Pancreas (tissue), 10 donors: ENCODE data around the gene MST1R. TPM values are rescaled to one million over a fixed set of nuclear protein-coding genes. Genes with fewer than 3 reads are reported as not detected.
"Not testable (repeated sequence)": the region's sequence is repeated elsewhere in the genome, so short reads cannot be mapped to it uniquely, and the experiment has no call there.

Experiments used
- ATAC-seq, 4 donors: fragments of 200-7000 bp; cut with Tn5 transposase; one replicate each; pipeline versions ENCODE4 v1.8.0 to v1.9.1; 2020; ENCODE audit warnings: mild to moderate bottlenecking in 4 of 4, moderate library complexity in 4 of 4
- DNase-seq, 6 donors: peaks; one replicate each; pipeline ENCODE4 v3.0.0-alpha.2; 2020
- FAIRE-seq: peaks from 2 replicates; lab custom pipeline; 2012; peaks lifted over from hg19 to GRCh38; lab: Jason Lieb, UNC
- H3K27ac ChIP-seq, 4 donors: fragments of 200-600 bp; sonication (generic); 1 replicate in 3 of 4; 2 replicates in 1 of 4; pipeline versions ENCODE4 v1.5.0 to v1.8.0; 2020
- H3K27me3 ChIP-seq, 4 donors: fragments of 200-600 bp; one replicate each; pipeline ENCODE4 v1.8.0; 2021
- H3K36me3 ChIP-seq, 3 donors: fragments of 200-600 bp; sonication (generic) in 1 of 3; one replicate each; pipeline versions ENCODE4 v1.5.0 to v1.8.0; 2020 to 2021
- H3K4me1 ChIP-seq, 3 donors: fragments of 200-600 bp; one replicate each; pipeline ENCODE4 v1.8.0; 2021
- H3K4me3 ChIP-seq, 4 donors: fragments of 200-600 bp; sonication (generic) in 2 of 4; one replicate each; pipeline versions ENCODE4 v1.5.0 to v1.8.0; 2020 to 2021
- H3K9me3 ChIP-seq, 4 donors: fragments of 200-600 bp; one replicate each; pipeline ENCODE4 v1.8.0; 2021
- CTCF ChIP-seq, 4 donors: fragments of 200-600 bp; sonication (generic) in 3 of 4; IDR thresholded peaks; one replicate each; pipeline versions ENCODE4 v1.5.0 to v1.8.0; 2021; ENCODE audit warnings: antibody characterized with exemption in 4 of 4
- WGBS, 2 donors: extraction: QIAGEN DNeasy Blood & Tissue Kit; methylation state at CpG; one replicate each; pipeline ENCODE4 v1.1.7; 2013; 5-methylcytosine and 5-hydroxymethylcytosine counted together
- intact Hi-C, 3 donors: fragments of 100-400 bp; cut with DNase I; formaldehyde crosslinking; loops; one replicate each; pipeline versions ENCODE4 v1.11.1 to v1.14.2; 2022
- polyA plus RNA-seq, 2 donors: library from polyadenylated mRNA; stranded (reverse); fragments of 200-250 nt; gene quantifications; one replicate each; pipeline ENCODE4 v1.2.3, GENCODE V29; 2013
- total RNA-seq, 6 donors: library from RNA; stranded (reverse); fragmentation: NEBNext Ultra II Directional in 4 of 6; extraction: Animal tissue kit (Norgen Biotek cat#: 25700) in 4 of 6; gene quantifications; one replicate each; pipeline versions ENCODE4 v1.2.1 to v1.2.4, GENCODE V29; 2021 to 2023
- donor health status: healthy with polysubstance abuse.
- donor health status: DM: no; HTN: no; CAD: no; lungs with moderate emphysema.
- donor health status: DM: no; HTN: no; CAD: no.
- donor health status: control.
- donor health status: control.
- donor health status: Bipolar disorder and iron deficiency.
- donor health status: DM: yes; HTN: yes; CAD: no.
- donor health status: DM: no; HTN: no; CAD: no.
- donor health status: DM: no; HTN: no; CAD: no.
- donor health status: DM: yes; HTN: yes; CAD: no.

Gene MST1R
- total and polyA plus RNA-seq, 8 donors = 4.9 to 14.7 (median 7.0) TPM

- ATAC-seq (no peak), FAIRE-seq (no peak), DNase-seq (no peak)
- H3K4me1 ChIP-seq = peaks cover 0 to 4% (median 0%) of the 10 kb centered on the region in 3 donors
- H3K36me3 ChIP-seq = no peaks in the 10 kb centered on the region
- intact Hi-C loops = no loop called here
- no peaks in the 10 kb centered on the region for H3K9me3 ChIP-seq
- WGBS, 2 donors = 80 to 84% methylated on average over 2 of the region's 2 CpGs
- no peak overlapping the region for H3K27ac ChIP-seq
- no peaks in the 10 kb centered on the region for H3K27me3 ChIP-seq
- H3K4me3 ChIP-seq = no peak overlapping the region
- TF ChIP-seq CTCF (IDR thresholded peaks at IDR 0.05) = no peak
These were observed 21.8 kb upstream of the MST1R start for GRCh38 chr3:49925485-49925884.

- no peaks in the 10 kb centered on the region for H3K9me3 ChIP-seq
- FAIRE-seq = no peak
- TF ChIP-seq CTCF (IDR thresholded peaks at IDR 0.05) = no peak
- H3K36me3 ChIP-seq = no peaks in the 10 kb centered on the region
- H3K27me3 ChIP-seq = no peaks in the 10 kb centered on the region
- 85 to 92% methylated on average over 2 of the region's 2 CpGs for WGBS, 2 donors
- intact Hi-C loops = no loop called here
- no peak overlapping the region for H3K27ac ChIP-seq
- H3K4me1 ChIP-seq = no peaks in the 10 kb centered on the region
- no peak for DNase-seq
- no peak for ATAC-seq
- no peak overlapping the region for H3K4me3 ChIP-seq
These were observed 21.0 kb upstream of the MST1R start for GRCh38 chr3:49924683-49925082.

- 94% methylated on average over 19 of the region's 19 CpGs for WGBS, 2 donors
- H3K9me3 ChIP-seq, H3K4me3 ChIP-seq, H3K36me3 ChIP-seq, H3K4me1 ChIP-seq, intact Hi-C loops, FAIRE-seq, ATAC-seq, H3K27me3 ChIP-seq, H3K27ac ChIP-seq, DNase-seq: not testable (repeated sequence)
These were observed 14.3 kb upstream of the MST1R start for GRCh38 chr3:49917806-49918590.

- WGBS, 2 donors = 90 to 92% methylated on average over 5 of the region's 5 CpGs
- no peak for FAIRE-seq
- ATAC-seq = no peak
These were observed 13.0 kb upstream of the MST1R start for GRCh38 chr3:49916686-49917085.

GRCh38 chr3:49914906-49915305 is 11.2 kb upstream of the MST1R start:
- 68 to 78% methylated on average over 2 of the region's 2 CpGs for WGBS, 2 donors
- ATAC-seq = no peak
- FAIRE-seq = no peak

More at GRCh38 chr3:49916686-49917085, 13.0 kb upstream of the MST1R start:
- Histone ChIP-seq H3K27ac (no peak overlapping the region), H3K9me3 (no peaks in the 10 kb centered on the region), H3K36me3 (no peaks in the 10 kb centered on the region), H3K27me3 (no peaks in the 10 kb centered on the region), H3K4me1 (no peaks in the 10 kb centered on the region), H3K4me3 (no peak overlapping the region)
- no peak for TF ChIP-seq CTCF (IDR thresholded peaks at IDR 0.05)
- no peak for DNase-seq
- intact Hi-C loops = no loop called here

More at GRCh38 chr3:49914906-49915305, 11.2 kb upstream of the MST1R start:
- Histone ChIP-seq H3K9me3 (no peaks in the 10 kb centered on the region), H3K27ac (no peak overlapping the region), H3K27me3 (no peaks in the 10 kb centered on the region), H3K36me3 (no peaks in the 10 kb centered on the region), H3K4me1 (no peaks in the 10 kb centered on the region), H3K4me3 (no peak overlapping the region)
- TF ChIP-seq CTCF (IDR thresholded peaks at IDR 0.05) = no peak
- intact Hi-C loops = no loop called here
- no peak for DNase-seq
